Omental fat pad (tissue), 4 donors: ENCODE data around the gene CER1. TPM values are rescaled to one million over a fixed set of nuclear protein-coding genes. Genes with fewer than 3 reads are reported as not detected.
"Not testable (repeated sequence)": the region's sequence is repeated elsewhere in the genome, so short reads cannot be mapped to it uniquely, and the experiment has no call there.

ENCODE experiments used
- ATAC-seq: fragments of 150-250 bp; one replicate; pipeline ENCODE4 v1.9.1; 2016; ENCODE audit warnings: mild to moderate bottlenecking, moderate library complexity; ENCODE audit not compliant: low FRiP score
- DNase-seq: peaks from one replicate; pipeline ENCODE4 v3.0.0-alpha.2; 2019; ENCODE audit warnings: low spot score
- CTCF ChIP-seq, 3 donors: fragments of 450-650 bp; IDR thresholded peaks; one replicate each; pipeline ENCODE4 v1.5.1; 2016 to 2017; ENCODE audit warnings: antibody characterized with exemption in 3 of 3, mild to moderate bottlenecking in 3 of 3, moderate library complexity in 2 of 3
- total RNA-seq, 4 donors: library from RNA; depleted of rRNA; stranded (reverse); fragments of >200 nt; gene quantifications; one replicate each; pipeline ENCODE4 v1.1.0, GENCODE V29; 2016

CER1 gene
- total RNA-seq, 4 donors from 2014 or later = 0.37 TPM; not detected in 3

GRCh38 chr9:14686168-14686567 lies 36.4 kb downstream of the CER1 start:
- TF ChIP-seq CTCF (IDR thresholded peaks at IDR 0.05) = no peak
- ATAC-seq (no peak), DNase-seq (no peak)

DNA sequence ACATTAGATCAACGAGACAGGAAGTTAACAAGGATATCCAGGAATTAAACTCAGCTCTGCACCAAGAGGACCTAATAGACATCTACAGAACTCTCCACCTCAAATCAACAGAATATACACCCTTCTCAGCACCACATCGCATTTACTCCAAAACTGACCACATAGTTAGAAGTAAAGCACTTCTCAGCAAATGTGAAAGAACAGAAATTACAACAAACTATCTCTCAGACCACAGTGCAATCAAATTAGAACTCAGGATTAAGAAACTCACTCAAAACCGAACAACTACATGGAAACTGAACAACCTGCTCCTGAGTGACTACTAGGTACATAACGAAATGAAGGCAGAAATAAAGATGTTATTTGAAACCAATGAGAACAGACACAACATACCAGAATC lies 39.9 kb downstream of the CER1 start:
- ATAC-seq, DNase-seq: not testable (repeated sequence)

GRCh38 chr9:14678776-14679175 lies 43.8 kb downstream of the CER1 start:
- DNase-seq = no peak
- TF ChIP-seq CTCF (IDR thresholded peaks at IDR 0.05) = no peak
- ATAC-seq = no peak

- no peak for ATAC-seq
- no peak for TF ChIP-seq CTCF (IDR thresholded peaks at IDR 0.05)
- DNase-seq = no peak
These were observed 44.7 kb downstream of the CER1 start for GRCh38 chr9:14677872-14678271.

GRCh38 chr9:14677396-14677795 lies 45.1 kb downstream of the CER1 start:
- DNase-seq = no peak

DNA sequence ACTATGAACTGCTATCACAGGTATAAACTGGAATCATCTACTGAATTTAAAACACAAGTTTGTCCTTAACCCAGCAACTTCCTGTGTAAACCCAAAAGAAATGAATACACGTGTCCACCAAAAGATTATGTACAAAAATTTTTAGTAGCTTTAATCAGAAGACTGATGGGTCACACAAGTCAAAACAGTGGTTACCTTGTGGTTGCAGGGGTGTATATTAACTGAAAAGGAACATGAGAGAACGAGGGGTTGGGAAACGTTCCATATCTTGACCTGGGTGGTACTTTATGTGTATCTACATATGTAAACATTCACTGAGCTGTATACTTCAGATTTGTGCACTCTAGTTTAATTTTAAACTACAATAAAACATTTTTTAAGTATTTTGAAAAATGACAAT lies 47.9 kb downstream of the CER1 start:
- TF ChIP-seq CTCF (IDR thresholded peaks at IDR 0.05) = no peak
- ATAC-seq = no peak

More at GRCh38 chr9:14677396-14677795, 45.1 kb downstream of the CER1 start:
- no peak for TF ChIP-seq CTCF (IDR thresholded peaks at IDR 0.05)
- no peak for ATAC-seq

DNA sequence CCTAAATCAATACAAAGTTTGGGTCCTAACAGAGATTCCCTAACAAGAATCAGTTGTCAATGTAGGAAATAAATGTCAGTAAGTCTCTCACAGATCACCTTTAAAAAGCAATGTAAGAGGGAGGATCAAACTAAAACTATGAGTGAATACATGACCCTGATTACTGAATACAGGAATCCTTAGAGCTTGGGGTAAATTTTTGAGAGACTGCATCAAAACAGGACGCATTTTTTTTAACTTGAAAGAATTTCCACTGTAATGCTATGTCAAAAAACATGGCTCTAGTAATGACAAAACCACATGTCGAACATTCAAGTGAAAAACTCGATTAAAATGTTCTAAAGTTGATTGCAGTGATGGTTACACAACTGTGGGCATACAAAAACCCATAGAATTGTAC lies 51.2 kb downstream of the CER1 start:
- ATAC-seq (no peak), DNase-seq (no peak)
- no peak for TF ChIP-seq CTCF (IDR thresholded peaks at IDR 0.05)

More for the DNA sequence above, 47.9 kb downstream of the CER1 start:
- DNase-seq = no peak

GRCh38 chr9:14670718-14671117 lies 51.8 kb downstream of the CER1 start:
- ATAC-seq = no peak
- TF ChIP-seq CTCF (IDR thresholded peaks at IDR 0.05) = no peak
- DNase-seq = no peak
